Retinal pigment epithelial cell (primary cell): ENCODE data around the gene F2RL2.

Source experiments
- DNase-seq: peaks from one replicate; pipeline ENCODE4 v3.0.0-alpha.2; 2010; ENCODE audit warnings: low read depth
- H3K4me3 ChIP-seq: 2 replicates; pipeline ENCODE4 v1.5.1; 2011; ENCODE audit warnings: mild to moderate bottlenecking, low read length, control low read depth, moderate library complexity
- TF ChIP-seq, protein P1 (sequence below): conservative IDR thresholded peaks from 2 replicates; pipeline ENCODE4 v1.5.1; 2011; ENCODE audit warnings: low read depth, low read length, control low read depth, inconsistent platforms

The F2RL2 gene

DNA sequence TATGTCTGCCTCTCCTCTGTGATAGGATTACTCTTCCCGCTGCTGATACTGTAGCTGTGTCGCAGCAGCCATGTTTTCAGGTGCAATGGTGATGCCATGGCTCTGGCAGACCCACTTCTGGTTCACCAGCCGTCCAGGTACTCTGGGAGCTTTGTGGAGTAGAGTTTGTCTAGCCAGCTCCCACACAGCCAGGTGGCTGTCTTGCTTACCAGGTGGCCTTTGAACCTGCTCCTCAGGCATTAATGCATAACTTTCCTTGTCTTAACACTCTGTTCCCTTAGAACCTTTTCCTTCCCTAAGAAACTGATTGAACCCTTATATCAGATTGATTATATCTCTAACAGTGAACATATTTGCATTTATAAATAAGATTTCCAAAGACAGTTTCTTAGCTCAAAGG lies 42.2 kb downstream of the F2RL2 start:
- TF ChIP-seq, protein P1, sequence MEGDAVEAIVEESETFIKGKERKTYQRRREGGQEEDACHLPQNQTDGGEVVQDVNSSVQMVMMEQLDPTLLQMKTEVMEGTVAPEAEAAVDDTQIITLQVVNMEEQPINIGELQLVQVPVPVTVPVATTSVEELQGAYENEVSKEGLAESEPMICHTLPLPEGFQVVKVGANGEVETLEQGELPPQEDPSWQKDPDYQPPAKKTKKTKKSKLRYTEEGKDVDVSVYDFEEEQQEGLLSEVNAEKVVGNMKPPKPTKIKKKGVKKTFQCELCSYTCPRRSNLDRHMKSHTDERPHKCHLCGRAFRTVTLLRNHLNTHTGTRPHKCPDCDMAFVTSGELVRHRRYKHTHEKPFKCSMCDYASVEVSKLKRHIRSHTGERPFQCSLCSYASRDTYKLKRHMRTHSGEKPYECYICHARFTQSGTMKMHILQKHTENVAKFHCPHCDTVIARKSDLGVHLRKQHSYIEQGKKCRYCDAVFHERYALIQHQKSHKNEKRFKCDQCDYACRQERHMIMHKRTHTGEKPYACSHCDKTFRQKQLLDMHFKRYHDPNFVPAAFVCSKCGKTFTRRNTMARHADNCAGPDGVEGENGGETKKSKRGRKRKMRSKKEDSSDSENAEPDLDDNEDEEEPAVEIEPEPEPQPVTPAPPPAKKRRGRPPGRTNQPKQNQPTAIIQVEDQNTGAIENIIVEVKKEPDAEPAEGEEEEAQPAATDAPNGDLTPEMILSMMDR: no peak
- no peak for DNase-seq
- H3K4me3 ChIP-seq: no peak overlapping the region

DNA sequence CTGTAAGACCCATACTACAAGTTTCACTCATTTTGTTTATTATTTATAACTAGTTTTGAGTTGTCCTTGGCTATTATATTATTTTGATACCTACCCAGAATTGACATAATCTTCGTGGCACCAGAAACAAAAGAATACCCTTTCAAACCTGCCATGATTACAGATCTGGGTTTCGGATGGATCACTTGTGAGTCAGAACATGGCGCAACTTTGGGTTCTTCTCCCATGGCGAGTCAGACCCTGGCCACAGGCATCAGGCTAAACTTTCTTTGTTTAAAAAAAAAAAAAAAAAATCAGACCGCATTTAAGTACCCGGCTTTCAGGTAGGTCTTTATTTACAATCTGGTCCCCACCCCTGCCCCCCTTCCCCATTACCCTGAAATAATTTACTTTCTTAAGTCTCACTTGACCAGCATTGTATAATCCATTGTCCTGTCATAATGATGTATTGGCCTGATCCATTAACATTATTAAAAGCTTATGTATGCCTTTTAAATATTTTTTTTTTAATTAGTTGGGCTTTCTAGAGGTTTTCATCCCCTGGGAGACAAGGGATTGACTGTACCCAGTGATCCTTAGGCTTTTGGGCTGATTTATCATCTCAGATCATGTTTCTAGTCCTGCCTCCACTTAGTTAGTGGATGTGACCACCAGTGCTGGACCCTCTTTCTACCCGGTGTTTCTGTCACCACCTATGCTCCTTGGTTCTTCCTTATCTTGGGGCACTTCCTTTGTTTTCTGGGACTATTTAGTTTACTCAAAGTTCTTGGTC lies 43.9 kb downstream of the F2RL2 start:
- H3K4me3 ChIP-seq: no peak overlapping the region
- TF ChIP-seq, protein P1: no peak
- DNase-seq: no peak

DNA sequence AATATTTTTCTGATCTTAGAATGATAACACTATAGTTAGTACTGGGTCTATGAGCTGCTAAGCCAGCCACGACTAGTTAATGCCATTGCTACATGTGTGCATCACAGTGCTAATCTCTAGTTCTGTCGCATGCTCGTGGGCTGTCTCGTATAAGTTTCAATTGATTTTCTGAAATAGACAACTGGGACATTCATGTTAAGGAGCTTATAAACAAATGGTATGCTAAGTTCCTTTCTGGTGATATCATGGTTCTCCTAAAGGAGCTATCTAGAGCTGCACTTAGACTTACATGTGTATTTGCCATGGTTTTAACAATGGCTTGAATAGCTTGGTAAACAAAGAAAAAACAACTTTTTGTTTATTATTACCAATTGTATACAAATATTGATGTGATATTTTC lies 46.2 kb downstream of the F2RL2 start:
- TF ChIP-seq, protein P1: no peak
- no peak for DNase-seq
- H3K4me3 ChIP-seq: no peak overlapping the region

DNA sequence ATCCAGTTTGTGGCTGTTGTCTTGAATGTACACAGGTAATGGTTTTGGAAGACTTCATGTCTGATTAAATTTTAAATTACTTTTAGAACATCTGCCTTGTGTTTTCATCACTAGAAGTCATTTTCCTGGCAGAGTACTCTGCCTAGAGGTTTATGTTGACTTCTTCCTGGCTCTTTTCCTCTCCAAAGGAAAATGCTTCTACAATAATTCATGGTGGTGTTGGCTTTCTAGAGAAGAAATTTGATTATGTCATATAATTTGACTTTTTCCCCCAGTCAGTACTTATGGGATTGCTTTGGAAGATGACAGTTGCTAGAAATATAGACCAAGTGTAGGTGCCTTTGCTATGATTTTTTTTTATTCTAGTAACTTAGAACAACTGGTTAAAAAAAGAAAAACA lies 46.8 kb downstream of the F2RL2 start:
- no peak overlapping the region for H3K4me3 ChIP-seq
- no peak for DNase-seq
- TF ChIP-seq, protein P1: no peak

DNA sequence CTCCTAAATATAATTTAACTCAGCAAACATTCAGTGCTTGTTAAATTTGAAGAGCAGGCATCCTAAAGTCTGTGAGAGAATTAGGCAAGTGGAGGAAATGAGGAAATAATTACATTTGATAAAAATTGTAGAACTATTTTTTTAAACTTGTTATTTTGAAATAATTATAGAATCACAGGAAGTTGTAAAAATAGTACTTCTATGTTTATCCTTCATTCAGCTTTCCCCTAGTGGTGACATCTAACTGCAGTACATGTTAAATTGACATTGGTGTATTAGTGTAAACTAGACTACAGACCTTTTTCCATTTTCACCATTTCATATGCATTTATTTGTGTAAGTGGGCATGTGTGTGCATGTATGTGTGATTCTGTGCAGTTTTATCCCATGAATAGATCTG lies 51.6 kb downstream of the F2RL2 start:
- no peak overlapping the region for H3K4me3 ChIP-seq
- TF ChIP-seq, protein P1: no peak
- no peak for DNase-seq

DNA sequence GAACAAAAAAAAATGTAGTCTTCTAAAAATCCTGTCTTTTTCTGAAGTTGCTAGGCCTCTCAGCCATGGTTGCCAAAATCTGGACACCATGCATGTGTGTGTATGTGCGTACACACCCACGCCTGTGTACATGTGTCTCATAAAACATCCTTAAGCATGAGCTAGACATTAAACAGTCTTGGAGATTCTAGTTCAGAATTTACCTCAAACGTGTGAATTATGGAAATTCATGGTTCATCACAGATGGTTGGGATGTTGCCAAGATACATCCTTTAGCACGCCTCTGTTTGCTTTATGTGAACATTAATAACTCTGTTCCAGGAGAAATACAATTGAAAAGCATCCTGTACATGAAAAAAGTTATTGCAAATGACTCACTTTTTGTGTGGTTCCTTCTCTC lies 53.0 kb downstream of the F2RL2 start:
- H3K4me3 ChIP-seq: no peak overlapping the region
- no peak for DNase-seq
- TF ChIP-seq, protein P1: no peak
